Activated gamma-delta T cell treated with Interleukin-2 at 50 U/mL for 16 hours (primary cell): ENCODE results near the gene KANK2.
A peak's percentile ranks its signal among the peaks of the same experiment; 100 is the strongest.
"Not testable (repeated sequence)": the region's sequence is repeated elsewhere in the genome, so short reads cannot be mapped to it uniquely, and the experiment has no call there.

ENCODE experiments used
- DNase-seq: peaks from one replicate; pipeline ENCODE4 v3.0.0-alpha.2; 2020

Gene KANK2

GRCh38 chr19:11137542-11138384, 59.6 kb downstream of the KANK2 start:
- peak; percentile 50 for DNase-seq

- DNase-seq, result no peak
Measured at GRCh38 chr19:11136400-11137101, 60.8 kb downstream of the KANK2 start.

GRCh38 chr19:11131471-11131870, 65.9 kb downstream of the KANK2 start:
- no peak for DNase-seq

- peak; percentile 70 for DNase-seq
Measured at GRCh38 chr19:11130824-11131455, 66.4 kb downstream of the KANK2 start.

DNA sequence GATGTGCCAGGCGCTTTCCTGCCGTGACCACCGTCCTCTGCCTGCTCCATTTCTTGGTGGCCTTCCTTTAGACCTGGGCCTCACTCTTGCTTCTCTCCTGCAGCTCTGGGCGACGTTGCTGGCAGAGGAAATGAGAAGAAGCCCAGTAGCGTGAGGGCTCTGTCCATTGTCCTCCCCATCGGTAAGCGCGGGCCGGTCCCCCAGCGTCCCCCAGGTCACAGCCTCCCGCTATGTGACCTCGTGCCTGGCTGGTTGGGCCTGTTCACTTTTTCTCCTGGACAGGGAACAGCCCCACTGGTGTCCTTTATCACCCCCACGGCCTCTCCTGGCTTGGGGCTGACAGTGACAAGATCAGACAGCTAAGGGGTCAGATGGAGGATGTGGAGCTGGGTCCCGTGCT, 69.4 kb downstream of the KANK2 start:
- no peak for DNase-seq

DNA sequence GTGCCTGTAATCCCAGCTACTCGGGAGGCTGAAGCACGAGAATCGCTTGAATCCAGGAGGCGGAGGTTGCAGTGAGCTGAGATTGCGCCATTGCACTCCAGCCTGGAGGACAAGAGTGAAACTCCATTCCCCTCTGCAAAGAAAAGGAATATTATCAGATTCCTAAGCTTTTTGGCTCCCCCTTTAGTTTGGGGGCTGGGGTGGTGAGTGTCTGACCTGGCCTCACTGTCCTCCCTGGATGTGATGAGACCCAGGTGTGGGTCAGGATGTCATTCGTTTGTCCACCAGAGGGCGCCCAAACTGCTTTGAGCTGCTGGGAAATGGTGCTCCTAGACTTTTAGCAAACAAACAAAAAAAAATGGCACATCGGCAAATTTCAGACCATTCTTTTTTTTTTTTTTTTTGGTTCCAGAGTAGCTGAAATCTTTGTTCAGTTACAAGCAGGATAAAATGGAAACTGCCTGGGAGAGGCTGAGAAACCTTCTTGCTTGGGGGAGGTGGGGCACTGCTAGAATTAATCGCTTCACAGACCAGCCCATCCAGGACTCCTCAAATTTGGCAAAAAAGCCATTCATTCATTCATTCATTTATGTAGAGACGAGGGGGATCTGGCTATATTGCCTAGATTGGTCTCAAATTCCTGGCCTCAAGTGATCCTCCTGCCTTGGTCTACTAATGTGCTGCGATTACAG, 71.2 kb downstream of the KANK2 start:
- peak; percentile 80 for DNase-seq

- not testable (repeated sequence) for DNase-seq
Measured at GRCh38 chr19:11124157-11124556, 73.2 kb downstream of the KANK2 start.

GRCh38 chr19:11123114-11123513, 74.2 kb downstream of the KANK2 start:
- no peak for DNase-seq

- not testable (repeated sequence) for DNase-seq
Measured at GRCh38 chr19:11121963-11122362, 75.4 kb downstream of the KANK2 start.

- DNase-seq, result no peak
Measured at GRCh38 chr19:11116507-11116906, 80.8 kb downstream of the KANK2 start.

DNA sequence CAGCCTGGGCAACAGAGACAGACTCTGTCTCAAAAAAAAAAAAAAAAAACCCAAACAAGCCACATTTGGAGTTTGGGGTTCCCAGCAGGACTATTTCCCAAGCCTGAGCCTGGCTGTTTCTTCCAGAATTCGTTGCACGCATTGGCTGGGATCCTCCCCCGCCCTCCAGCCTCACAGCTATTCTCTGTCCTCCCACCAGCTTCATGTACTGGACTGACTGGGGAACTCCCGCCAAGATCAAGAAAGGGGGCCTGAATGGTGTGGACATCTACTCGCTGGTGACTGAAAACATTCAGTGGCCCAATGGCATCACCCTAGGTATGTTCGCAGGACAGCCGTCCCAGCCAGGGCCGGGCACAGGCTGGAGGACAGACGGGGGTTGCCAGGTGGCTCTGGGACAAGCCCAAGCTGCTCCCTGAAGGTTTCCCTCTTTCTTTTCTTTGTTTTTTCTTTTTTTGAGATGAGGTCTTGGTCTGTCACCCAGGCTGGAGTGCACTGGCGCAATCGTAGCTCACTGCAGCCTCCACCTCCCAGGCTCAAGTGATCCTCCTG, 81.4 kb downstream of the KANK2 start:
- no peak for DNase-seq

- DNase-seq, result no peak
Measured at GRCh38 chr19:11115042-11115441, 82.3 kb downstream of the KANK2 start.
